CD4-positive, alpha-beta T cell treated with Interleukin-17A for 4 hours (primary cell): ENCODE data around the gene GIPC1.
"Not testable (repeated sequence)": the region's sequence is repeated elsewhere in the genome, so short reads cannot be mapped to it uniquely, and the experiment has no call there.

ENCODE experiments used
- DNase-seq: peaks from one replicate; pipeline ENCODE4 v3.0.0-alpha.2; 2020; ENCODE audit warnings: mixed read lengths

Gene GIPC1, protein sequence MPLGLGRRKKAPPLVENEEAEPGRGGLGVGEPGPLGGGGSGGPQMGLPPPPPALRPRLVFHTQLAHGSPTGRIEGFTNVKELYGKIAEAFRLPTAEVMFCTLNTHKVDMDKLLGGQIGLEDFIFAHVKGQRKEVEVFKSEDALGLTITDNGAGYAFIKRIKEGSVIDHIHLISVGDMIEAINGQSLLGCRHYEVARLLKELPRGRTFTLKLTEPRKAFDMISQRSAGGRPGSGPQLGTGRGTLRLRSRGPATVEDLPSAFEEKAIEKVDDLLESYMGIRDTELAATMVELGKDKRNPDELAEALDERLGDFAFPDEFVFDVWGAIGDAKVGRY

GRCh38 chr19:14496029-14496833, at the start of gene GIPC1:
Gene GIPC1, minus strand, starts transcription at chr19:14496127. Its CDS starts 13,151 bp downstream, at chr19:14482976.
- DNase-seq = peak; percentile 89

GRCh38 chr19:14545716-14546082, 49.8 kb upstream of the GIPC1 start:
- DNase-seq = no peak

DNA sequence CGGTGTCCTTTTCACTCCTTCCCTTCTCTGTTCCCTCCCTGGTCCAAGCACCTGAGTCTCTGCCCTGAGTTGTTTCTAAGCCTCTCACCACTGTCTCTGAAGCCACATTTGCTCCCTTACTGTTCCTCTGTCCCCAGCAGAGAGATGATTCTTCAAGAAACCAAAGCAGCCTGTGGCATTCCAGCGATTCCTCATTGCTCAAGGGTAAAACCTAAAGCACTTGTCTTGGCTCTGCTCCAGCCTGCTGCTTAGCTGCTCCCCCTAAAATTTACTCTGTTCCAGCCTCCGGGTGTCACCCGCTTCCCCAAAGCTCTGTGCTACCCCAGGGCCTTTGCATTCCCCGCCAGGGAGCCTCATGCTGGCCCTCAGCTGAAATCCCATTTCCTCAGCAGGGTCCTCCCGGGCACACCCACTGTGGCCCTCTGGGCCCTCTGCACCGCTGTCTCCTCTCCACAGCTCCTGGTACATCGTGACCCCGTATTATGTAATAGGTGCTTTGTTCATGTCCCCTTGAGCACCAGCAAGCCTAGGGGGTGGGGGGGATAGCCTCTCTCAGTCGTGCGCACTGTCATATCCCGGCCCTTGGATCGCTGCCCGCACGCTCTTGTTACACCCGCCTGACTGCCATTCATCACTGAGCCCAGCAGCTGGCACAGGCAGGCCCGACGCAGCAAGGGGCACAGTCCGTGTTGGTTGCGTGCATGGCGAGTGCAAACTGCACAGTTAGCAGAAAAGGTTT, 49.2 kb upstream of the GIPC1 start:
- no peak for DNase-seq

DNA sequence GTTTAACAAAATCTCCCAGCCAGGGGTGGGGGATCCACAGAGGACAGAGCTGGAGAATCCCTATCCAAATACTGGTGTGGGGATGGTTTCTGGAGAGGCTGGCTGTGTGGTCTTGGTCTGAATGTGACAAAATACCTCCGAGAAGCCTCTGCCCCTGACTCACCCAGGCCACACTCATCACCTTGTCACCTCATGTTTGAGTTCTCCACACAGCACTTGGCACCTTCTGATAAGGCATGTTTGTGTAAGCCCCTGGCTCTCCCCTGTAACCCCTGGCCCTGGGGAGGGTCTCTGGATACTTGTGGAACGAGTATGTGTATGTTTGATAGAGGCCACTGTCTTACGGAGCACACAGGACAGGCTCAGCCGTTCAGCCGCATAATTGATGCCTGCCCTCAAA, 48.1 kb upstream of the GIPC1 start:
- no peak for DNase-seq

GRCh38 chr19:14542711-14543328, 46.9 kb upstream of the GIPC1 start:
- DNase-seq = no peak

DNA sequence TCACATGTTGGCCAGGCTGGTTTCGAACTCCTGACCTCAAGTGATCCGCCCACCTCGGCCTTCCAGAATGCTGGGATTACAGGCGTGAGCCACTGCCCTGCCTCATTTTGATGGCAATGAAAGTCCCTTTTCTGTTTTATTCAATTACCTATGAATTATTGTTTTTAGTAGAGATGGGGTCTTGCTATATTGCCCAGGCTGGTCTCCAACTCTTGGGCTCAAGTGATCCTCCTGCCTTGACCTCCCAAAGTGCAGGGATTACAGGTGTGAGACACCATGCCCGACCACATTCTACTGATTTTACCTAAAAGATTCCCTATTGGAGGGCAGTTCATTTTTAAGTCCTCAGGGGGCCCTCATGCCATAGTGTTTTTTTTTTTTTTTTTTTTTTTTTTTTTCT, 46.1 kb upstream of the GIPC1 start:
- not testable (repeated sequence) for DNase-seq

DNA sequence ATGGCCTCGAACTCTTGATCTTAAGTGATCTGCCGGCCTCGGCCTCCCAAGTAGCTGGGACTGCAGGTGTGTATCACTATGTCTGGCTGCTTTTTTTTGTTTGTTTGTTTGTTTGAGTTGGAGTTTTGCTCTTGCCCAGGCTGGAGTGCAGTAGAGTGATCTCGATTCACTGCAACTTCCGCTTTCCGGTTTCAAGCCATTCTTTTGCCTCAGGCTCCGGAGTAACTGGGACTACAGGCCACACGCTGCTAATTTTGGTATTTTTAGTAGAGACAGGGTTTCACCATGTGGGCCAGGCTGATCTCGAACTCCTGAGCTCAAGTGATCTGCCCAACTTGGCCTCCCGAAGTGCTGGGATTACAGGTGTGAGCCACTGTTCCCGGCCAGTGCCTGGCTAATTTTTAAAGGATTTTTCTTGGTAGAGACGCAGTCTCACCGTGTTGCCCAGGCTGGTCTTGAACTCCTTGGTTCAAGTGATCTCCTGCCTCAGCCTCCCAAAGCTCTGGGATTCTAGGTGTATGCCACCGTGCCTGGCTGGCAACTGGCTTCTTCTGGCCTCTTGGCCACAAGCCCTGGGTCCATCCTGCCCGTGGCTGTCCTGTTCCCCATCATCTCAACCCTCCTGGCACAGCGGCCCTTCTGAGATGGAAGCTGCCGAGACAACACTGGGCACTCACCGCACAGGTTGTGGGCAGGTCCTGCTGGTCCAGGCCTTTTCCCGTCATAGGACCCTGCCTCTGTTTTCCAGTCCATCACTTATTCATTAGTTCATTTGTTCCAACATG, 45.0 kb upstream of the GIPC1 start:
- no peak for DNase-seq

- peak; percentile 70 for DNase-seq
These were observed 41.2 kb upstream of the GIPC1 start for GRCh38 chr19:14536926-14537692.

DNA sequence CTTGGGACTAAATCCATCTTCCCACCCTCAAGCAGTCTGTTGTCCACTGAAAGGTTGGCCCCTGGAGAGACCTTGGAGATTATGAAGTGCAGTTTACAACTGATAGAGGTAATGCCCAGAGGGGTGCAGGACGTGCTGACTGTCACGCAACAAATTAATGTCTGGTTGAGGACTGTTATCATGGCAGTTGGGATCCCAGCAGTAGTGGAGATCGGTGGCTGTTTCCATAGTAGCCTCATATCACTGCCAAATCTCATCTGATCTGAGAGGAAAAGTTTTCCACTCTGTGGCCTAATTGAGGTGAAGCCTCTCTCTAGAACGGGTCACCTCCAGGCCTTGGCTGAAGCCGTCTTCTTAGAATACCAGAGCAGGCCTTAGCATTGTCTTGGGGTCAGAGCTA, 37.5 kb upstream of the GIPC1 start:
- DNase-seq = no peak

DNA sequence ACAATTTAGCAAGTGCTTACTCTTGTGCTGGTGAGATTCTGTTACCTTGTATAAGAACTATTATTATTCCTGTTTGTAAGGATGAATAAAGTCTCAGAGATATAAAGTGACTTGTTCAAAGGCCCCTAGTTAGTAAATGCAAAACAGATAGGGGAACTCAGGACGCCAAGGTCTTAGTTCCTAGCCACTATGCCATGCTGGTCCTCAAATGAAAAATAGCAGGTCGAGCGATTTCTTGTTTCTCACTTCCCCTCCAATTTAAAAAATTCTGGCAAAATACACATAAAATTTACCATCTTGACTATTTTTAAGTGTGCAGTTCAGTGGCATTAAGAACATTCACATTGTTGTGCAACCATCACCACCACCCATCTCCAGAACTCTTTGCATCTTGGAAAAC, 34.6 kb upstream of the GIPC1 start:
- DNase-seq = no peak

DNA sequence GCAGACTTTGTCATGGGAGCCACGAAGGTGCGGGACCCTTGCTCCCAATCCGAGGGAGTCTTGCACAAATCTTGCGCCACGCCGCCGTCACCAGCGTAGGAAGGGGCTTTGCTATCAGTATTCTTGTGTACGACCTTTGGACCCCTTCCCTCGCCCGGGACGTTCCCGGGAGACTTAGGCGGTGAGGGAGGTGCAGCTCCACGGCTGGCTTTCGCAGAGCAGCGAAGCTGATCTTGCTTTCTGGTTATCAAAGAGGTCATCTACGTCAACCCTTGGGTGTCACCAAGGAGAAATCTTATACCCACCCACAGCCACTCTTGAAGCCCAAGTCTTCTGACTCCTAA, 34.0 kb upstream of the GIPC1 start:
- DNase-seq = no peak

DNA sequence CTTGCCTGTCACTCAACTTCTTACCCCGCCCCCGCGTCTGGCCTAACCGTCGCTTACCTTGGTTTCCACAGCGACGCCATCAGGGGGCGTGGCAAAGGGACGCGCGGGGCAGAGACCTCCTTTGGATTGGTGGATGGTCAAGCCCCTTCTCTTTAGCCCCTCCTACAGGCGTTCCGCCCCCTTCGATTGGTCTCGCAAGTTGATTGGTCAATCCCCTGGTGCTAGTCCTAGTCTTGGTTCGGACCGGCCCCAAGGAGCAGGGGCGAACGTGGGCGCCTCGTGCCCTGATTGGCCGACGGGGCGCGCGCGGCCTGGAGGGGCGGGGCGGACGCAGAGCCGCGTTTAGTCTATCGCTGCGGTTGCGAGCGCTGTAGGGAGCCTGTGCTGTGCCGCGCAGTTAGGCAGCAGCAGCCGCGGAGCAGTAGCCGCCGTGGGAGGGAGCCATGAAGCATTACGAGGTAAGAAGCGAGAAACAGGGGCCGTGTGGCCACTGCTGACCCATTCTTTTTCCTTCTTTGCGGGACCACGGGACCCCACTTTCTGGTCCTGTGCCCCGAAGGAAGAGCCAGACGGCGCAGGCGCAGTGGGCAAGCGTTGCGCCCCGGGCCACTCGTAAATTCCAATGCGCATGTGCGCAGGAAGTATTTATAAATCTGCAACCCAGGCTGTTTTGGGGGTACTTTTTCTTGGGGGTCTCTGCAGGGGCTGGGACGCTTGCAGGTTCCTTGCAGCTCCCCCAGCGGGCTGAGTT, 33.5 kb upstream of the GIPC1 start, which contains the start of gene TECR:
Gene TECR (plus strand): TSS at position 341 of the 751 bp plus-strand sequence. CDS start 103 bp downstream, at position 444.
- DNase-seq = peak; percentile 100

DNA sequence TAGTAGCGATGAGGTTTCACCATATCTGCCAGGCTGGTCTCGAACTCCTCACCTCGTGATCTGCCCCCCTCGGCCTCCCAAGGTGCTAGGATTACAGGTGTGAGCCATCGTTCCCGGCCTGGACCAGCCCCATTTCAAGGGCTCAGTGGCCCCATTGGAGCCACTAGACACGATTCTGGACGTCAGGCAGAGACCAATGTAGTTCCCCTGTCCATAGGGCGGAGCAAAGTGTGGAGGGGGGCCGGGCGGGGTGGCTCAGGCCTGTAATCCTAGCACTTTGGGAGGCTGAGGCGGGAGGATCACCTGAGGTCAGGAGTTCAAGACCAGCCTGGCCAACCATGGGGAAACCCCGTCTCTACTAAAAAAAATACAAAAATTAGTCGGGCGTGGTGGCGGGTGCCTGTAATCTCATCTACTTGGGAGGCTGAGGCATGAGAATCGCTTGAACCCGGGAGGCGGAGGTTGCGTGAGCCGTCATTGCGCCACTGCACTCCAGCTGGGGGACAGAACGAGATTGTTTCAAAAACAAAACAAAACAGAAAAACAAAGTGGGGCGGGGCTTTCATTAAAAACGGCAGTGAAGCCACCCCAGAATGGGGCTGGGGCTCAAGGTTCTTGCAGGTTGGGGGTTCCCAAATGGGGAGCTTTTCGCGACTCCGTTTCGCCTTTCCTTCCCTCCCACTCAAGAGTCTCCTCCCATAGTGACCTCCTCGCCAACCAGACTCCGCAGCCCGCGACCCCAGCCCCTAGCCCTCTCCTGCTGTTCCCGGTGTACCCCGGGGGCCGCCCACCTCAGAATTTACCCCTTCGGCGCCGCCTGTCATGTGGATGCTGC, 32.7 kb upstream of the GIPC1 start:
- DNase-seq = no peak

DNA sequence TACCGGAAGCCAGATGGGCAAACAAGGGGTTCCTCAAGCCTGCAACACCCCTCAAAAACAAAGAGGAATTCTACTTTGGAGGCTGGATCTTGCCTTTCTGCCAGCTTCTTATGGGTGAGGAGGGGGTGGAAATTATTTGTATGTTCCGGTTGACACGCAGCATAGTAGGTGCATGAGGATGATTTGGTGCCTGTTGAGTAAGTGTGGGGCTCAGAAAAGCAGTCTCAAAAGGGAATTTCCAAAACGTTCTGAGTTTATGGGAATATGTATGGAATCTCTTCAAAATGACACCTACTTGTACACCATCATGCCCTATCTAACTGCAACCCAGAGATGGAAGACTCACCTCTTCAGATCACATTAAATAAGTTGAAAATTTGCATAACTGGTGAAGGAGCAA, 30.5 kb upstream of the GIPC1 start:
- DNase-seq = no peak

DNA sequence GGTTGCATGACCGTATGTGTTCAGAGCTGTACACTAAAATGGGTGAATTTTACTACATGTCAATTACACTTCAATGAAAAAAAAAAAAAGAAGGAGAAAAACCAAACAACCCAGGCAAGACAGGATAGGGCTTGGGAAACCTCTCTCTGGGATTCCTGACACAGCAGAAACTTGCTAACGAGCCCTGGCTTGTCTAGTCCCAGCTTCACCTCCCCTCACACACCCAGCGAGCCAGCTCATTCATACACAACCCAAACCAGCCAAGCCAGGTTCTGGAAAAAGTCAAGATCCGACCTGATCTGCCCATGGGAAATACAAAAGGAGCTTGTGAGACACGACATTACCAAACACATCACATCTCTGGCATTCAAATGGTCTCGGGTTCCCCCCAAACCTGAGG, 29.8 kb upstream of the GIPC1 start:
- no peak for DNase-seq

DNA sequence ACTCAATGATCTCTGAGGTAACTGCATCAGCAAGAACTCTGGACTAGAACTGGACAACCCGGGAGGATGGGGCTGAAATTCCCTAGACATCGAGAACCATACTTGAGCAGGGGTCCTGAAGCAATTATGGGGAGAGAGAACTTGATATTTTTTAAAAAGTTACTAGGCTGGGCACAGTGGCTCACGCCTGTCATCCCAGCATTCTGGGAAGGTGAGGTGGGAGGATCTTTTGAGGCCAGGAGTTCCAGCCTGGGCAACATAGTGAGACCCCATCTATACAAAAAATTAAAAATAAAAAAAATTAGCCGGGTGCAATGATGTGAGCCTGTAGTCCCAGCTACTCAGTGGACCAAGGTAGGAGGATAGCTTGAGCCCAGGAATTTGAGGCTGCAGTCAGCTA, 24.6 kb upstream of the GIPC1 start:
- DNase-seq = no peak

DNA sequence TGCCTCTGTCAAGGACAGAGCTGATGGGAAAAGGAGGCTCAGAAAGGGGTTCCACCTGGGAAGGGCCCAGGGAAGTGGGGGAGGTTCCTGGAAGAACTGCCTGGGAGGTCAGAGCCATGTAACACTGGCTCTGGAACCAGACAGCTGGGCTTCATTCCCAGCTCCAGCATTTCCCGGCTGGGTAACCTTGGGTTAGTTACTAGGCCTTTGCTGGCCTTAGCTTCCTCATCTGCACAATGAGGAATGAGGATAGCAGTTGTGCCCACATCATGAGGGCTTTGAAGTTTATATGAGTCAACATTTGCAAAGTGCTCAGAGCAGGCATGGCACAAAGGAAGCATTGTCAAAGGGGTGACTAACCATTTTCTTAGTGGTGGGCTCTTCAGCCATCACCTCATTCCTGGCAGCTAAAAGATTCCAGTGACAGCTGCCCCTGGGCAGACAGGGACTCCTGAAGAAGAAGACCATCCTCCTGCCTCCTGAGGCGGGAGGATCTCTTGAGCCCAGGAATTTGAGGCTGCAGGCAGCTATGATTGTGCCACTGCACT, 24.0 kb upstream of the GIPC1 start:
- peak; percentile 54 for DNase-seq

DNA sequence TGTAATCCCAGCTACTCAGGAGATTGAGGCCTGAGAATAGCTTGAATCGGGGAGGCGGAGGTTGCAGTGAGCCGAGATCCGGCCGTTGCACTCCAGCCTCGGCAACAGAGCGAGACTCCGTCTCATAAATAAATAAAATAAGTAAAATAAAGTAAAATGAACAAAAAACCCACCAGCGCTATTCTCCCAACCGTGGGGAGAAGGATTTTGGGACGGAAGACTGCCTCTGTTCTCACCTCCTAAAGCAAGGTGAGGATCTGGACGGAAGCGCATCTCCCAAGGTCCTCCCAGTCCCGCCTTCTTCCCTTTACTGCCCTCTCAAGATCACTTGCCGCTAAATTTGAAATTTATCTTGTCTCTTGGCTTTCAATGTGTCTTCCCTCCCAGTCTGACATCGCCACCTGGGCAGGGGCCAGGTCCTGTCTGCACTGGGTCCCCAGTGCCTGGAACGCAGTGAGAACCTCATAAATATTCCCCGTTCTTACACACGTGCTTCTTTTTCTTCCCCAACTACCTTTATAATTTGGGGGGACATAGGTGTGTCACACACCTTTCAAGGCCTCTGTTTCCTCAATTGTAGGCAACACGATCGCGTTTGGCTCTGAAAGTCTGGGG, 23.4 kb upstream of the GIPC1 start:
- no peak for DNase-seq
